Measurements from ENCODE around the gene MORC3. TPM values are rescaled to one million over a fixed set of nuclear protein-coding genes. Genes with fewer than 3 reads are reported as not detected.
"Not testable (repeated sequence)": the region's sequence is repeated elsewhere in the genome, so short reads cannot be mapped to it uniquely, and the experiment has no call there.

MORC3 gene
- total RNA-seq, 1 experiment from 2014 or later, result 15.9 TPM

GRCh38 chr21:36397606-36398005, 77.6 kb downstream of the MORC3 start:
- Histone ChIP-seq H3K4me2 (no peak overlapping the region), H3K27ac (no peak overlapping the region), H3K79me2 (ENCODE audit: low read depth) (no peaks in the 10 kb centered on the region), H2AFZ (no peak overlapping the region), H4K20me1 (ENCODE audit: insufficient read depth) (no peaks in the 10 kb centered on the region), H3K27me3 (ENCODE audit: insufficient read depth, low read depth) (no peaks in the 10 kb centered on the region), H3K36me3 (ENCODE audit: low read depth) (no peaks in the 10 kb centered on the region), H3K4me1 (replicated peaks; ENCODE audit: insufficient read depth) (no peaks in the 10 kb centered on the region), H3K9me2 (ENCODE audit: insufficient read depth) (no peaks in the 10 kb centered on the region), H3F3A (ENCODE audit: insufficient read depth, low read depth) (no peaks in the 10 kb centered on the region), H3K4me3 (no peak overlapping the region), H3K9me3 (ENCODE audit: insufficient read depth, low read depth) (no peaks in the 10 kb centered on the region)
- no TSS peak for BruUV-seq (replicated peaks)
- intact Hi-C loops (cut with micrococcal nuclease; ENCODE audit: unreplicated experiment), result no loop called here
- no peak for DNase-seq
- CTCF ChIA-PET, result interaction anchor here (0.6 to 0.7 kb wide), 2 partner anchors 30 to 40 kb away, joined by 3 to 5 read pairs; no protein-coding TSS in a partner anchor
- TF ChIP-seq EZH2 (IDR thresholded peaks at IDR 0.05; ENCODE audit: low read depth), result no peak
- no peak for TF ChIP-seq CTCF (conservative IDR thresholded peaks at IDR 0.05)
- POLR2A ChIA-PET (ENCODE audit: unreplicated experiment), result no interaction called here

GRCh38 chr21:36399736-36400135, 79.7 kb downstream of the MORC3 start:
- DNase-seq; H3K27ac ChIP-seq; H3K4me2 ChIP-seq; H3K9me3 ChIP-seq (ENCODE audit: insufficient read depth, low read depth); H3K79me2 ChIP-seq (ENCODE audit: low read depth); BruUV-seq (replicated peaks); CTCF ChIA-PET; H3K9me2 ChIP-seq (ENCODE audit: insufficient read depth); H2AFZ ChIP-seq; H3F3A ChIP-seq (ENCODE audit: insufficient read depth, low read depth); H3K4me1 ChIP-seq (replicated peaks; ENCODE audit: insufficient read depth); intact Hi-C loops (cut with micrococcal nuclease; ENCODE audit: unreplicated experiment); H4K20me1 ChIP-seq (ENCODE audit: insufficient read depth); H3K4me3 ChIP-seq; H3K27me3 ChIP-seq (ENCODE audit: insufficient read depth, low read depth); H3K36me3 ChIP-seq (ENCODE audit: low read depth): not testable (repeated sequence)
- POLR2A ChIA-PET (ENCODE audit: unreplicated experiment), result interaction anchor here (0.7 kb wide), 1 partner anchor 80 kb away, joined by 4 read pairs; the partner anchor contains the start of gene MORC3

GRCh38 chr21:36400719-36401118, 80.7 kb downstream of the MORC3 start:
- H3K27ac ChIP-seq, result no peak overlapping the region
- H3K4me2 ChIP-seq, result no peak overlapping the region
- no peaks in the 10 kb centered on the region for H3F3A ChIP-seq (ENCODE audit: insufficient read depth, low read depth)
- H3K27me3 ChIP-seq (ENCODE audit: insufficient read depth, low read depth), result no peaks in the 10 kb centered on the region
- no peaks in the 10 kb centered on the region for H4K20me1 ChIP-seq (ENCODE audit: insufficient read depth)
- intact Hi-C loops (cut with micrococcal nuclease; ENCODE audit: unreplicated experiment), result no loop called here
- ChIA-PET POLR2A (ENCODE audit: unreplicated experiment) (no interaction called here), CTCF (no interaction called here)
- H2AFZ ChIP-seq, result no peak overlapping the region
- no peaks in the 10 kb centered on the region for H3K4me1 ChIP-seq (replicated peaks; ENCODE audit: insufficient read depth)
- no peaks in the 10 kb centered on the region for H3K9me3 ChIP-seq (ENCODE audit: insufficient read depth, low read depth)
- no TSS peak for BruUV-seq (replicated peaks)
- no peaks in the 10 kb centered on the region for H3K79me2 ChIP-seq (ENCODE audit: low read depth)
- DNase-seq, result no peak
- no peak for TF ChIP-seq CTCF (conservative IDR thresholded peaks at IDR 0.05)
- no peak for TF ChIP-seq EZH2 (IDR thresholded peaks at IDR 0.05; ENCODE audit: low read depth)
- no peaks in the 10 kb centered on the region for H3K36me3 ChIP-seq (ENCODE audit: low read depth)
- H3K9me2 ChIP-seq (ENCODE audit: insufficient read depth), result no peaks in the 10 kb centered on the region
- no peak overlapping the region for H3K4me3 ChIP-seq

- no peaks in the 10 kb centered on the region for H3F3A ChIP-seq (ENCODE audit: insufficient read depth, low read depth)
- no peak overlapping the region for H3K27ac ChIP-seq
- POLR2A ChIA-PET (ENCODE audit: unreplicated experiment), result no interaction called here
- intact Hi-C loops (cut with micrococcal nuclease; ENCODE audit: unreplicated experiment), result no loop called here
- no peaks in the 10 kb centered on the region for H3K36me3 ChIP-seq (ENCODE audit: low read depth)
- H3K27me3 ChIP-seq (ENCODE audit: insufficient read depth, low read depth), result no peaks in the 10 kb centered on the region
- no peaks in the 10 kb centered on the region for H4K20me1 ChIP-seq (ENCODE audit: insufficient read depth)
- TF ChIP-seq CTCF (conservative IDR thresholded peaks at IDR 0.05) (no peak), EZH2 (IDR thresholded peaks at IDR 0.05; ENCODE audit: low read depth) (no peak)
- CTCF ChIA-PET, result interaction anchor here (0.8 kb wide), 1 partner anchor 477 kb away, joined by 3 read pairs; no protein-coding TSS in a partner anchor
- H3K9me3 ChIP-seq (ENCODE audit: insufficient read depth, low read depth), result no peaks in the 10 kb centered on the region
- no peaks in the 10 kb centered on the region for H3K79me2 ChIP-seq (ENCODE audit: low read depth)
- H3K4me2 ChIP-seq, result no peak overlapping the region
- H3K9me2 ChIP-seq (ENCODE audit: insufficient read depth), result no peaks in the 10 kb centered on the region
- H3K4me1 ChIP-seq (replicated peaks; ENCODE audit: insufficient read depth), result no peaks in the 10 kb centered on the region
- BruUV-seq (replicated peaks), result no TSS peak
- no peak overlapping the region for H2AFZ ChIP-seq
- DNase-seq, result no peak
- no peak overlapping the region for H3K4me3 ChIP-seq
Observed at GRCh38 chr21:36402339-36402738, 82.3 kb downstream of the MORC3 start.
